Stimulated activated CD4-positive, alpha-beta T cell treated with anti-CD3 and anti-CD28 coated beads, TNF-alpha, amount 100 ng/mL, for 24 hours (primary cell): Measurements from ENCODE around the gene LSM14A.
"Not testable (repeated sequence)": the region's sequence is repeated elsewhere in the genome, so short reads cannot be mapped to it uniquely, and the experiment has no call there.

Source experiments
- DNase-seq, 3 experiments: peaks; one replicate each; pipeline ENCODE4 v3.0.0-alpha.2; 2020; ENCODE audit warnings: low read depth in 3 of 3

Gene LSM14A

GRCh38 chr19:34158966-34159365, 13.3 kb upstream of the LSM14A start:
- DNase-seq: not testable (repeated sequence)

GRCh38 chr19:34159541-34159940, 12.8 kb upstream of the LSM14A start:
- DNase-seq: not testable (repeated sequence)

- DNase-seq: not testable (repeated sequence)
These were observed 10.4 kb upstream of the LSM14A start for GRCh38 chr19:34161902-34162301.

GRCh38 chr19:34165295-34165738, 7.0 kb upstream of the LSM14A start:
- no peak for DNase-seq

GRCh38 chr19:34169475-34170199, 2.7 kb upstream of the LSM14A start:
- not testable (repeated sequence) for DNase-seq

GRCh38 chr19:34171539-34171876, 796 bp upstream of the LSM14A start:
- peak in 2 of 3 experiments; percentile 46 to 51 for DNase-seq

GRCh38 chr19:34172661-34173192, 423 bp downstream of the LSM14A start:
- peak in 2 of 3 experiments; percentile 11 to 20 for DNase-seq

GRCh38 chr19:34173193-34173956, 1.1 kb downstream of the LSM14A start:
- DNase-seq: peak in 2 of 3 experiments; percentile 2 to 8

- DNase-seq: not testable (repeated sequence)
These were observed 2.9 kb downstream of the LSM14A start for GRCh38 chr19:34175173-34175572.

- DNase-seq: no peak
These were observed 4.3 kb downstream of the LSM14A start for GRCh38 chr19:34176581-34176980.

GRCh38 chr19:34178274-34178610, 5.9 kb downstream of the LSM14A start:
- DNase-seq: no peak

GRCh38 chr19:34179066-34179465, 6.8 kb downstream of the LSM14A start:
- DNase-seq: no peak

- no peak for DNase-seq
These were observed 8.0 kb downstream of the LSM14A start for GRCh38 chr19:34180273-34180672.

GRCh38 chr19:34180709-34181108, 8.4 kb downstream of the LSM14A start:
- no peak for DNase-seq

- DNase-seq: no peak
These were observed 9.0 kb downstream of the LSM14A start for GRCh38 chr19:34181111-34181864.

GRCh38 chr19:34182125-34182524, 9.8 kb downstream of the LSM14A start:
- no peak for DNase-seq

GRCh38 chr19:34184880-34185491, 12.7 kb downstream of the LSM14A start:
- no peak for DNase-seq

GRCh38 chr19:34186205-34186604, 13.9 kb downstream of the LSM14A start:
- no peak for DNase-seq

GRCh38 chr19:34187011-34187410, 14.7 kb downstream of the LSM14A start:
- DNase-seq: no peak

- DNase-seq: no peak
These were observed 16.1 kb downstream of the LSM14A start for GRCh38 chr19:34188408-34188807.

GRCh38 chr19:34189199-34189916, 17.1 kb downstream of the LSM14A start:
- DNase-seq: no peak
